AG20443 (cell line): ENCODE results near the gene XRCC6.
"Not testable (repeated sequence)": the region's sequence is repeated elsewhere in the genome, so short reads cannot be mapped to it uniquely, and the experiment has no call there.

Source experiments
- DNase-seq: peaks from one replicate; pipeline ENCODE4 v3.0.0; 2012; ENCODE audit warnings: low spot score, mixed read lengths

The XRCC6 gene

GRCh38 chr22:41686890-41687289, 65.8 kb downstream of the XRCC6 start:
- not testable (repeated sequence) for DNase-seq

- DNase-seq = peak; percentile 30
Measured at GRCh38 chr22:41687901-41688364, 66.8 kb downstream of the XRCC6 start.

- peak; percentile 96 for DNase-seq
Measured at GRCh38 chr22:41688365-41689211, 67.5 kb downstream of the XRCC6 start, which contains the start of gene SNU13. SNU13 (minus strand) TSS chr22:41688867; CDS start chr22:41688796, 71 bp downstream.

- no peak for DNase-seq
Measured at GRCh38 chr22:41690476-41690875, 69.4 kb downstream of the XRCC6 start.

- DNase-seq = no peak
Measured at GRCh38 chr22:41695211-41695610, 74.1 kb downstream of the XRCC6 start.

- DNase-seq = no peak
Measured at GRCh38 chr22:41696703-41697102, 75.6 kb downstream of the XRCC6 start.

GRCh38 chr22:41697126-41697775, 76.2 kb downstream of the XRCC6 start:
- peak; percentile 89 for DNase-seq

- DNase-seq = peak; percentile 98
Measured at GRCh38 chr22:41699264-41700107, 78.4 kb downstream of the XRCC6 start, which contains the start of gene MEI1. MEI1 (plus strand) TSS chr22:41699503; CDS start chr22:41699539, 36 bp downstream.

GRCh38 chr22:41700108-41700364, 78.9 kb downstream of the XRCC6 start:
- no peak for DNase-seq

GRCh38 chr22:41702763-41703162, 81.7 kb downstream of the XRCC6 start:
- no peak for DNase-seq

- DNase-seq = no peak
Measured at GRCh38 chr22:41709341-41709740, 88.2 kb downstream of the XRCC6 start.

- DNase-seq = no peak
Measured at GRCh38 chr22:41713004-41713403, 91.9 kb downstream of the XRCC6 start.
